KBM-7 (cell line): ENCODE measurements around the gene XYLT2.

Experiments used
- DNase-seq: peaks from one replicate; pipeline ENCODE4 v3.0.0-alpha.2; 2015
- in situ Hi-C: fragments of 300-500 bp; cut with MboI; formaldehyde crosslinking; loops from 2 replicates; pipeline ENCODE4 v1.14.3; 2020; ENCODE audit warnings: low sequenced_read_pairs, low pct_unique_long_range_greater_than_20kb, mixed read lengths

Gene XYLT2

GRCh38 chr17:50346313-50347116, 589 bp downstream of the XYLT2 start:
- in situ Hi-C loops, result no loop called here
- DNase-seq, result peak; percentile 39

- DNase-seq, result no peak
- in situ Hi-C loops, result no loop called here
Measured at GRCh38 chr17:50347117-50347893, 1.4 kb downstream of the XYLT2 start.

- in situ Hi-C loops, result no loop called here
- DNase-seq, result no peak
Measured at GRCh38 chr17:50347894-50348291, 2.0 kb downstream of the XYLT2 start.

- no peak for DNase-seq
- in situ Hi-C loops, result no loop called here
Measured at GRCh38 chr17:50348522-50349242, 2.8 kb downstream of the XYLT2 start.

- DNase-seq, result no peak
- in situ Hi-C loops, result no loop called here
Measured at GRCh38 chr17:50349243-50349600, 3.3 kb downstream of the XYLT2 start.

- in situ Hi-C loops, result no loop called here
Measured at GRCh38 chr17:50350733-50351132, 4.8 kb downstream of the XYLT2 start.

GRCh38 chr17:50352072-50352692, 6.3 kb downstream of the XYLT2 start:
- DNase-seq, result no peak
- in situ Hi-C loops, result no loop called here

More at GRCh38 chr17:50350733-50351132, 4.8 kb downstream of the XYLT2 start:
- DNase-seq, result no peak

GRCh38 chr17:50352693-50353599, 7.0 kb downstream of the XYLT2 start:
- DNase-seq, result no peak
- in situ Hi-C loops, result no loop called here

GRCh38 chr17:50353600-50354195, 7.8 kb downstream of the XYLT2 start:
- no peak for DNase-seq

GRCh38 chr17:50354198-50354597, 8.3 kb downstream of the XYLT2 start:
- no peak for DNase-seq
- in situ Hi-C loops, result no loop called here

More at GRCh38 chr17:50353600-50354195, 7.8 kb downstream of the XYLT2 start:
- in situ Hi-C loops, result no loop called here

- in situ Hi-C loops, result no loop called here
- no peak for DNase-seq
Measured at GRCh38 chr17:50354776-50355175, 8.8 kb downstream of the XYLT2 start.

GRCh38 chr17:50355336-50355700, 9.4 kb downstream of the XYLT2 start:
- in situ Hi-C loops, result no loop called here
- DNase-seq, result no peak

GRCh38 chr17:50355701-50356341, 9.9 kb downstream of the XYLT2 start:
- in situ Hi-C loops, result no loop called here
- no peak for DNase-seq

GRCh38 chr17:50356418-50356817, 10.5 kb downstream of the XYLT2 start:
- no peak for DNase-seq
- in situ Hi-C loops, result no loop called here

GRCh38 chr17:50356892-50357510, 11.1 kb downstream of the XYLT2 start:
- DNase-seq, result no peak
- in situ Hi-C loops, result no loop called here

GRCh38 chr17:50358177-50358576, 12.3 kb downstream of the XYLT2 start:
- in situ Hi-C loops, result no loop called here
- DNase-seq, result no peak

- no peak for DNase-seq
- in situ Hi-C loops, result no loop called here
Measured at GRCh38 chr17:50359005-50359699, 13.2 kb downstream of the XYLT2 start.
